ENCODE results near the gene LTBP3. TPM values are rescaled to one million over a fixed set of nuclear protein-coding genes. Genes with fewer than 3 reads are reported as not detected.

Gene LTBP3
- total and polyA plus RNA-seq, 4 donors = 8.8 to 46.2 (median 17.0) TPM

DNA sequence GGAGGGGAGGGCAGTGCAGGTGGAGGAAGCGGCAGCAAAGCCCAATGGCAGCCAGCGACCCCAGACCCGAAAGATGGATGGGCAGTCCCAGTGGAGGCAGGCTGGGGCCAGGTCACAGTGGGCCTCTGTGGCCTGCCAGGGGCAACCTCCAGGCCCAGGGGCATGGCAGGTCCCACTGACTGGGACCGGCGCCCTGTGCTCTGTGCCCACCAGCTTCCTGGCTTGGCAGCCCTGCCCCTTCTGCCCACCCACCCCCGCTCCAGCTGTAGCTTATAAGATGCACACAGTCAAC, 41.7 kb upstream of the LTBP3 start:
- Histone ChIP-seq H3K27ac (ENCODE audit: low read depth in 1 of 2, low read length in 2 of 2) (no peak overlapping the region), H3K36me3 (ENCODE audit: control insufficient read depth in 4 of 4, insufficient read depth in 3 of 4, low read depth in 1 of 4, low read length in 3 of 4) (peaks cover 0 to 51% (median 26%) of the 10 kb centered on the region in 4 donors), H3K4me3 (ENCODE audit: low read depth in 1 of 3, low read length in 3 of 3) (no peak overlapping the region), H3K27me3 (ENCODE audit: control insufficient read depth in 4 of 4, insufficient read depth in 4 of 4, low read length in 3 of 4) (no peaks in the 10 kb centered on the region), H3K9ac (ENCODE audit: low read depth in 1 of 2, low read length in 2 of 2) (no peak overlapping the region), H3K9me3 (ENCODE audit: control insufficient read depth in 4 of 4, low read length in 3 of 4) (no peaks in the 10 kb centered on the region), H3K4me1 (ENCODE audit: control insufficient read depth in 4 of 4, insufficient read depth in 4 of 4, low read length in 3 of 4) (no peaks in the 10 kb centered on the region)
- TF ChIP-seq, protein P1, sequence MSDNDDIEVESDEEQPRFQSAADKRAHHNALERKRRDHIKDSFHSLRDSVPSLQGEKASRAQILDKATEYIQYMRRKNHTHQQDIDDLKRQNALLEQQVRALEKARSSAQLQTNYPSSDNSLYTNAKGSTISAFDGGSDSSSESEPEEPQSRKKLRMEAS (IDR thresholded peaks at IDR 0.05) = no peak
- TF ChIP-seq SP1 (IDR thresholded peaks at IDR 0.05) (no peak), HNF4G (IDR thresholded peaks at IDR 0.05) (no peak), TAF1 (conservative IDR thresholded peaks at IDR 0.05) (no peak), FOXA1 (IDR thresholded peaks at IDR 0.05) (no peak), YY1 (IDR thresholded peaks at IDR 0.05) (no peak), EGR1 (IDR thresholded peaks at IDR 0.05; ENCODE audit: low read depth in 2 of 2) (no peak), JUND (IDR thresholded peaks at IDR 0.05) (no peak), GABPA (IDR thresholded peaks at IDR 0.05 in 1 of 2, conservative IDR thresholded peaks at IDR 0.05 in 1 of 2) (no peak), NR2F2 (IDR thresholded peaks at IDR 0.05) (no peak)
- TF ChIP-seq, protein P2, sequence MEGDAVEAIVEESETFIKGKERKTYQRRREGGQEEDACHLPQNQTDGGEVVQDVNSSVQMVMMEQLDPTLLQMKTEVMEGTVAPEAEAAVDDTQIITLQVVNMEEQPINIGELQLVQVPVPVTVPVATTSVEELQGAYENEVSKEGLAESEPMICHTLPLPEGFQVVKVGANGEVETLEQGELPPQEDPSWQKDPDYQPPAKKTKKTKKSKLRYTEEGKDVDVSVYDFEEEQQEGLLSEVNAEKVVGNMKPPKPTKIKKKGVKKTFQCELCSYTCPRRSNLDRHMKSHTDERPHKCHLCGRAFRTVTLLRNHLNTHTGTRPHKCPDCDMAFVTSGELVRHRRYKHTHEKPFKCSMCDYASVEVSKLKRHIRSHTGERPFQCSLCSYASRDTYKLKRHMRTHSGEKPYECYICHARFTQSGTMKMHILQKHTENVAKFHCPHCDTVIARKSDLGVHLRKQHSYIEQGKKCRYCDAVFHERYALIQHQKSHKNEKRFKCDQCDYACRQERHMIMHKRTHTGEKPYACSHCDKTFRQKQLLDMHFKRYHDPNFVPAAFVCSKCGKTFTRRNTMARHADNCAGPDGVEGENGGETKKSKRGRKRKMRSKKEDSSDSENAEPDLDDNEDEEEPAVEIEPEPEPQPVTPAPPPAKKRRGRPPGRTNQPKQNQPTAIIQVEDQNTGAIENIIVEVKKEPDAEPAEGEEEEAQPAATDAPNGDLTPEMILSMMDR (IDR thresholded peaks at IDR 0.05; ENCODE audit: low read depth, low read length, missing input control) = no peak
- TF ChIP-seq, protein P3, sequence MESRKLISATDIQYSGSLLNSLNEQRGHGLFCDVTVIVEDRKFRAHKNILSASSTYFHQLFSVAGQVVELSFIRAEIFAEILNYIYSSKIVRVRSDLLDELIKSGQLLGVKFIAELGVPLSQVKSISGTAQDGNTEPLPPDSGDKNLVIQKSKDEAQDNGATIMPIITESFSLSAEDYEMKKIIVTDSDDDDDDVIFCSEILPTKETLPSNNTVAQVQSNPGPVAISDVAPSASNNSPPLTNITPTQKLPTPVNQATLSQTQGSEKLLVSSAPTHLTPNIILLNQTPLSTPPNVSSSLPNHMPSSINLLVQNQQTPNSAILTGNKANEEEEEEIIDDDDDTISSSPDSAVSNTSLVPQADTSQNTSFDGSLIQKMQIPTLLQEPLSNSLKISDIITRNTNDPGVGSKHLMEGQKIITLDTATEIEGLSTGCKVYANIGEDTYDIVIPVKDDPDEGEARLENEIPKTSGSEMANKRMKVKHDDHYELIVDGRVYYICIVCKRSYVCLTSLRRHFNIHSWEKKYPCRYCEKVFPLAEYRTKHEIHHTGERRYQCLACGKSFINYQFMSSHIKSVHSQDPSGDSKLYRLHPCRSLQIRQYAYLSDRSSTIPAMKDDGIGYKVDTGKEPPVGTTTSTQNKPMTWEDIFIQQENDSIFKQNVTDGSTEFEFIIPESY (IDR thresholded peaks at IDR 0.05) = no peak
- DNase-seq (ENCODE audit: low spot score) = no peak
- whole genome bisulfite sequencing = 96% methylated on average over 6 of the region's 6 CpGs

DNA sequence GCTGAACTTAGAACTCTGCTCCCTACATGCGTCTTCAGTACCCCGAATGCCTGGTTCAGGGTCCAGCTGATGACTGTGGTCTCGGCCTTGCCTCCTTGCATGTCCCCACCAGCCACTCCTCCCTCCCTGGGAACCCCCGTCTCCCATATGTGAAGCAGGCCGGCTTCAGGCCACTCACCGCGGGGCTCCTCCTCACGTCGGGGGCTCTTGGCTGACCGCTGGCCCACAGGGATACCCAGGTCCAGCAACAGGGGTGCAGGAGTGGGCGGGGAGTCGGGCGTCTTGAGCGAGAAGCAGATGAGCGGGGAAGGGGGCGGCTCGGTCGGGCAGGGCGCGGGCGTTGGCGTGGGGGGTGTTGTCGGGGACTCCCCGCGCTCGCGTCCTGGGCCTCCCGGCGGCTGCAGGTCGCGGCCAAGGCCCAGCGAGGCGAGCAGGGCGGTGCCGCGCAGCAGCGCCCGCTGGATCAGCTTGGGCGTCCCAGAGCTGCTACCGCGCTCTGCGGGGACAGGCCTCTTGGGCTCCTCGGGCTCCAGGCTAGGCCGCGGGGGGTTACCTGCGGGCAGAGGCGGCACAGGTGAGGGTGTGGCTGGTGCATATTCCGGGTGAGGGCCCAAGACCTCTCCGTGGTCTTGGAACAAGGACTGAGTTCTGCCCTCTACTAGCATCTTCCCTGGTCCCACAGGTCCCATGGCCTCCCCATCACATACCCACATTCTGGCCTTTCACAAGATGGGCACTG, 41.2 kb upstream of the LTBP3 start:
- Histone ChIP-seq H3K27ac (ENCODE audit: low read depth in 1 of 2, low read length in 2 of 2) (no peak overlapping the region), H3K36me3 (ENCODE audit: control insufficient read depth in 4 of 4, insufficient read depth in 3 of 4, low read depth in 1 of 4, low read length in 3 of 4) (peaks cover 0 to 46% (median 21%) of the 10 kb centered on the region in 4 donors), H3K9me3 (ENCODE audit: control insufficient read depth in 4 of 4, low read length in 3 of 4) (no peaks in the 10 kb centered on the region), H3K4me3 (ENCODE audit: low read depth in 1 of 3, low read length in 3 of 3) (no peak overlapping the region), H3K9ac (ENCODE audit: low read depth in 1 of 2, low read length in 2 of 2) (no peak overlapping the region), H3K27me3 (ENCODE audit: control insufficient read depth in 4 of 4, insufficient read depth in 4 of 4, low read length in 3 of 4) (no peaks in the 10 kb centered on the region), H3K4me1 (ENCODE audit: control insufficient read depth in 4 of 4, insufficient read depth in 4 of 4, low read length in 3 of 4) (no peaks in the 10 kb centered on the region)
- TF ChIP-seq YY1 (IDR thresholded peaks at IDR 0.05) = no peak
- TF ChIP-seq NR2F2 (IDR thresholded peaks at IDR 0.05) = no peak
- TF ChIP-seq, protein P4, sequence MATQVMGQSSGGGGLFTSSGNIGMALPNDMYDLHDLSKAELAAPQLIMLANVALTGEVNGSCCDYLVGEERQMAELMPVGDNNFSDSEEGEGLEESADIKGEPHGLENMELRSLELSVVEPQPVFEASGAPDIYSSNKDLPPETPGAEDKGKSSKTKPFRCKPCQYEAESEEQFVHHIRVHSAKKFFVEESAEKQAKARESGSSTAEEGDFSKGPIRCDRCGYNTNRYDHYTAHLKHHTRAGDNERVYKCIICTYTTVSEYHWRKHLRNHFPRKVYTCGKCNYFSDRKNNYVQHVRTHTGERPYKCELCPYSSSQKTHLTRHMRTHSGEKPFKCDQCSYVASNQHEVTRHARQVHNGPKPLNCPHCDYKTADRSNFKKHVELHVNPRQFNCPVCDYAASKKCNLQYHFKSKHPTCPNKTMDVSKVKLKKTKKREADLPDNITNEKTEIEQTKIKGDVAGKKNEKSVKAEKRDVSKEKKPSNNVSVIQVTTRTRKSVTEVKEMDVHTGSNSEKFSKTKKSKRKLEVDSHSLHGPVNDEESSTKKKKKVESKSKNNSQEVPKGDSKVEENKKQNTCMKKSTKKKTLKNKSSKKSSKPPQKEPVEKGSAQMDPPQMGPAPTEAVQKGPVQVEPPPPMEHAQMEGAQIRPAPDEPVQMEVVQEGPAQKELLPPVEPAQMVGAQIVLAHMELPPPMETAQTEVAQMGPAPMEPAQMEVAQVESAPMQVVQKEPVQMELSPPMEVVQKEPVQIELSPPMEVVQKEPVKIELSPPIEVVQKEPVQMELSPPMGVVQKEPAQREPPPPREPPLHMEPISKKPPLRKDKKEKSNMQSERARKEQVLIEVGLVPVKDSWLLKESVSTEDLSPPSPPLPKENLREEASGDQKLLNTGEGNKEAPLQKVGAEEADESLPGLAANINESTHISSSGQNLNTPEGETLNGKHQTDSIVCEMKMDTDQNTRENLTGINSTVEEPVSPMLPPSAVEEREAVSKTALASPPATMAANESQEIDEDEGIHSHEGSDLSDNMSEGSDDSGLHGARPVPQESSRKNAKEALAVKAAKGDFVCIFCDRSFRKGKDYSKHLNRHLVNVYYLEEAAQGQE (IDR thresholded peaks at IDR 0.05) = no peak
- TF ChIP-seq RAD21 (IDR thresholded peaks at IDR 0.05) = no peak
- TF ChIP-seq, protein P1 (IDR thresholded peaks at IDR 0.05) = no peak
- no peak for TF ChIP-seq FOXA2 (IDR thresholded peaks at IDR 0.05)
- TF ChIP-seq, protein P2 (IDR thresholded peaks at IDR 0.05; ENCODE audit: low read depth, low read length, missing input control) = no peak
- TF ChIP-seq SP1 (IDR thresholded peaks at IDR 0.05) = no peak
- TF ChIP-seq, protein P3 (IDR thresholded peaks at IDR 0.05) = no peak
- no peak for TF ChIP-seq JUND (IDR thresholded peaks at IDR 0.05)
- TF ChIP-seq EGR1 (IDR thresholded peaks at IDR 0.05; ENCODE audit: low read depth in 2 of 2) = no peak
- WGBS = 93% methylated on average over 49 of the region's 49 CpGs
- no peak for DNase-seq (ENCODE audit: low spot score)

Measured in liver (tissue), 9 donors.